Fibroblast of lung (primary cell): ENCODE measurements around the gene TCERG1L.

ENCODE experiments used
- CTCF ChIP-seq, 2 donors: IDR thresholded peaks in 1 of 2; conservative IDR thresholded peaks in 1 of 2; 1 replicate in 1 of 2; 2 replicates in 1 of 2; pipeline ENCODE4 v1.5.1; 2011 to 2012; ENCODE audit warnings: low read length in 2 of 2, control low read depth in 1 of 2, inconsistent platforms in 1 of 2, low read depth in 1 of 2, mild to moderate bottlenecking in 1 of 2
- EZH2 ChIP-seq: IDR thresholded peaks from 2 replicates; pipeline ENCODE4 v1.5.1; 2012; ENCODE audit warnings: low read length, control low read depth, mild to moderate bottlenecking; ENCODE audit errors: missing control alignments

- TF ChIP-seq EZH2 (no peak), CTCF (conservative IDR thresholded peaks at IDR 0.05 in 1 of 2, IDR thresholded peaks at IDR 0.05 in 1 of 2; ENCODE audit: low read depth in 1 of 2, low read length in 2 of 2) (no peak)
Observed at GRCh38 chr10:131207176-131207575, 104.3 kb downstream of the TCERG1L start.
